G401 (cell line): ENCODE measurements around the gene GRPEL1. TPM values are rescaled to one million over a fixed set of nuclear protein-coding genes. Genes with fewer than 3 reads are reported as not detected.

Experiments used
- DNase-seq: peaks from one replicate; pipeline ENCODE4 v3.0.0-alpha.2; 2015; ENCODE audit warnings: low spot score
- in situ Hi-C: cut with HindIII; loops from 2 replicates; pipeline ENCODE4 v1.10.0; 2016; ENCODE audit warnings: low sequenced_read_pairs, mixed read lengths
- total RNA-seq: library from RNA; depleted of rRNA; stranded (reverse); fragments of >200 nt; shearing (Covaris generic); gene quantifications from 2 replicates; pipeline ENCODE4 v1.2.3, GENCODE V29; 2014

The GRPEL1 gene
- total RNA-seq, 1 experiment from 2014 or later = 32.2 TPM

- in situ Hi-C loops = no loop called here
- peak; percentile 39 for DNase-seq
Observed at GRCh38 chr4:7049739-7050138, 18.1 kb downstream of the GRPEL1 start.

DNA sequence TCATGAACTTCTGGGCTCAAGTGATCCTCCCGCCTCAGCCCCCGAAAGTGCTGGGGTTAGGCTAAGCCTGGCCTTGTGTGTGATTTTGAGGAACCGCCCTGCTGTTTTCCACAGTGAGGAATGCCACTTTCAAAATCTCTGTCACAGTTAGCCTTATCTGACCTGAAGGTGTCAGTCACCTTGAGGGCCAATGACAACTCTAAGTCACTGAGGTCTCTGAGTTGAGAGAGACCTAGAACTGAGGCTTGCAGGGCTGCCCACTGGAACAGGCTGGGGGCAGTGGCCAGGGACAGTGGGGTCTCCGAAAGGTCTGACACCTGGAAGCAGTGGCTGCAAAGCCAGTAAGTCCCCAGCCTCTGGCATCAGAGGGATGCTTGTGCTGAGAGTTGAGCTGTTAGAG is 18.6 kb downstream of the GRPEL1 start:
- in situ Hi-C loops = no loop called here
- DNase-seq = no peak

DNA sequence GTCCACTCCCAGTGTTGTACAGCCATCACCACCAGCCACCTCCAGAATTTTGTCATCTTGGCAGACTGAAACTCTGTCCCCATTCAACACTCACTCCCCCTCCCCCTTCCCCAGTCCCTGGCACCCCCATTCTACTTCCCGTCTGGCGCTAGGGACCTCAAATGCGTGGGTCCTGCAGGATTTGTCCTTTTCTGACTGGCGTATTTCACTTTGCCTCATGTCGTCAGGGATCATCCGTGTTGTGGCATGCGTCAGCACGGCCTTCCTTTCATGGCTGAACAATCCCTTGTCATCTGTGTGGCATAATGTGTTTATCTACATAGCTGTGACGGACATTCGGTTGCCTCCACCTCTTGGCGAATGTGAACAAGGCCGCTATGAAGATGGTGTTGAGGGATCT is 19.2 kb downstream of the GRPEL1 start:
- in situ Hi-C loops = no loop called here
- no peak for DNase-seq

DNA sequence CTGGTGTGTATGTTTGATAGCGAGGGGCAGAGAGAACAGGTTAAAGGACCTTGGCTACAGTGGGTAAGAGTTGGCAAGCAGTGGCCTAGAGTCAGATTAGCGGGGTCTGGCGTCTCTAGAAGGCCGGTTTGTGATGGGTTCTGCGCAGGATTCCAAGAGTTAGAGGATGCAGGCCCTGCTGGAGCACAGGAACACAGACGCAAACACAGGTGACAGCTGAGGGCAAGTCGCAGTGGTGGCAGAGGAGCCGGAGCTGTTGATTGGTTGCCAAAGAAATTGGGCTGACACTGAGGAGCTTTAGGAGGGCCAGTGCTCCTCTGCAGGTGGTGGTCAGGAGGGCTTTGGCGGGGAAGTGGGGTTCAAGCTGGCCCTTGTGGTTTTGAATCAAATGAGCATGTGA is 20.9 kb downstream of the GRPEL1 start:
- in situ Hi-C loops = no loop called here
- DNase-seq = no peak

- in situ Hi-C loops = no loop called here
- no peak for DNase-seq
Observed at GRCh38 chr4:7045961-7046921, 21.6 kb downstream of the GRPEL1 start.

DNA sequence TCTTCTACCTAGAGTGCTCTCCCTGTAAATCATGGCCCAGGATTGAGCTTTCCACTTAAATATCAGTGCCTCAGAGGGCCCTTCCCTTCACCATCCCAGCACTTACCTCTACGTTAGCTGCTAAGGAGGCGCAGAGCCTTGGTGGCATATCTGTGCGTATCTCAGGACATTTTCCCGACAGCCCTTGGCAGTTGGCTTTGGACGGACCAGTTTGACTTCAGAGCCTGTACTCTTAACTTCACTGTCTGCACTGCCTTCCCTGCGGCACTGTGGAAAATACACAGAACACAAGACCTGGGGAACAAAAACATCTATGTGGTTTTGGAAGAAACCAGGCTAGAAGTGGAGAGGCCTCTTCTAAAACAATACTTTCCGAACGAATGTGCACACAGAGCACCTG is 22.3 kb downstream of the GRPEL1 start:
- in situ Hi-C loops = no loop called here
- no peak for DNase-seq

GRCh38 chr4:7044137-7044930 is 23.5 kb downstream of the GRPEL1 start:
- in situ Hi-C loops = no loop called here
- DNase-seq = peak; percentile 44

DNA sequence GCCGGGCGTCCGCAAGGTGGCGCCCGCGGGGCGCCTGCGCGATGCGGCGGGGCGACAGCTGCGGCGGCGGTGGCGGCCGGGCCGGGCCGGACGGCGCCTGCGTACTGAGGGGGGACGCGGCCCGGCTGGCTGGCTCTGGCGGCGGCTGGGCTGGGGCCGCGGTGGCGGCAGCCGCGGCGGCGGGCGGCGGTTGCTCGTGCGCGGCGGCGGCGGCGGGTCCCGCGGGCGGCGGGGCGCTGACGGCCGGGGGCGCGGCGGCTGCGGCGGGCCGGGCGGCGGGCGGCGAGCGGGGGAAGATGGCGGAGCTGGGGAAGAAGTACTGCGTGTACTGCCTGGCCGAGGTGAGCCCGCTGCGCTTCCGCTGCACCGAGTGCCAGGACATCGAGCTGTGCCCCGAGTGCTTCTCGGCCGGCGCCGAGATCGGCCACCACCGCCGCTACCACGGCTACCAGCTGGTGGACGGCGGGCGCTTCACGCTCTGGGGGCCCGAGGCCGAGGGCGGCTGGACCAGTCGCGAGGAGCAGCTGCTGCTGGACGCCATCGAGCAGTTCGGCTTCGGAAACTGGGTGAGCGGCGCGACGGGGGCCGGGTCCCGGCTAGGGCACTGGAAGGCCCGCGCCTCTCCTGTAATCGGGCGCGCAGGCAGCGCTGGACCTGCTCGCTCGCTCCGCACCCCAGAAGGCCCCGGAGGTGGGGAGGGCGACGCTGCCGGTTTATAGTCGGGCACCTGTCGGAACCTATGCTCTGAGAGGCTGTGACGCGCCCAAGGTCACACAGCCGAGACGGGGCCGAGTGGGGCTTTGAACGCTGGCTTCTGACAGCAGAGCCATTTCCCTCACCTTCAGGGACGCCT is 24.4 kb downstream of the GRPEL1 start, which contains the start of gene TADA2B:
TSS of gene TADA2B (plus strand) at position 89 of the 853 bp plus-strand sequence. CDS start at position 297, 208 bp downstream.
- in situ Hi-C loops = no loop called here
- DNase-seq = peak; percentile 38

GRCh38 chr4:7042503-7043283 is 25.2 kb downstream of the GRPEL1 start:
- peak; percentile 97 for DNase-seq
- in situ Hi-C loops = no loop called here

- peak; percentile 72 for DNase-seq
- in situ Hi-C loops = no loop called here
Observed at GRCh38 chr4:7041801-7042502, 25.9 kb downstream of the GRPEL1 start.

- in situ Hi-C loops = no loop called here
- no peak for DNase-seq
Observed at GRCh38 chr4:7041246-7041645, 26.6 kb downstream of the GRPEL1 start.

DNA sequence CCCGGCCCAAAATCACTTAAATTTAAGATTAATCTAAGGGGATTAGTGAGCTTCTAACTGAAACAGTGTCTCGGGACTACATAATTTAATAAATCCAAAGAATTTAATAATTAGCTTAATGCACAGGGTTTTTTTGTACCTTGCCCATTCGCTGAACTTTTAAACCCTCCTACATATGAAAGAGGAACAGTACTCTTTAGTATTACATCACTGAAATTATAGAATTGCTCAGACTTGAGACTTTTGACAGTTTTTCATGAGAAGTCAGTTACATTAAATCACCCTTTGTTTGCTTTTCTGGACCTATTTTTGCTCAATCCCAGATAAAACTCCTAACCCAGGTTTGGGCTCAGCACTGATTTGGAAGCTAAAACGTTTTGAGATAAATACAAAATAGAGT is 27.1 kb downstream of the GRPEL1 start:
- no peak for DNase-seq
- in situ Hi-C loops = no loop called here

- no peak for DNase-seq
- in situ Hi-C loops = no loop called here
Observed at GRCh38 chr4:7037425-7037824, 30.4 kb downstream of the GRPEL1 start.

DNA sequence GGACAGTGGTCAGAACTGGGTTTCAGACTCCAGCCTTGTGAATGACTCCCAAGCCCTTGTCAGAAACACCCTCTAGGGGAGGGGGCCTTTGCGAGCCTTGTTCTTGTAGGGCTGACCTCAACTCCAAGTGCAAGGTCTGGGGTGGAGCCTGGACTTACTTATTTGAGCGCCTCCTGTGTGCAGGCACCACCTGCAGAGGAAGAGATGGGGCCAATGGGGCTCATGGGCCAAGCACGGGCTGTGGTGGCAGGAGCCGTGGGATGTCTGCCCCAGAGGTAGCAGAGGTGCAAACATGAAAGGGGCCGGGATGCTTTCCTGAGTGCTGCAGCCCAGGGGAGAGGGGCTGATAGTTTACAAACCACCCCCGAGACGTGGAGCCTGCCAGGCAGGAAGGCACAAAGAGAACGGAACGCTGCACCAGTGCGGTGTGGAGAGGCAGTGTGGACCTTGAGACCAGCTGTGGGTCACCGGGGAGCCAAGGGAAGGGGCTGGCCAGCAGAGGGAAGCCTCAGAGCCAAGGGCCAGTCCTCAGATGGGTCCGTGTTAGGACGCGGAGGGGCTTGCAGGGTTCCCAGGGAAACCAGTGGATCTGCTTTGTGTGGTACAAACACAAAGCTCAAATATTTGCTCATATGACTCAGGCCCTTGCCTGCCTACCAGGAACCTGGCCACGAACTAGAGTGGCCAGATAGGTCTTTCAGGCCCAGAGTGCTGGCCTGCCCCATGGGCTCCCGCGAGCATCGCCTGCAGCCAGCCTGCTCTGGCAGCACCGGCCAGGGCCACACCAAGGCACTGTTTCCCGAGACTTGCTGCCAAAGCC is 33.4 kb downstream of the GRPEL1 start:
- DNase-seq = no peak
- in situ Hi-C loops = no loop called here

- in situ Hi-C loops = no loop called here
- no peak for DNase-seq
Observed at GRCh38 chr4:7032596-7032995, 35.3 kb downstream of the GRPEL1 start.

DNA sequence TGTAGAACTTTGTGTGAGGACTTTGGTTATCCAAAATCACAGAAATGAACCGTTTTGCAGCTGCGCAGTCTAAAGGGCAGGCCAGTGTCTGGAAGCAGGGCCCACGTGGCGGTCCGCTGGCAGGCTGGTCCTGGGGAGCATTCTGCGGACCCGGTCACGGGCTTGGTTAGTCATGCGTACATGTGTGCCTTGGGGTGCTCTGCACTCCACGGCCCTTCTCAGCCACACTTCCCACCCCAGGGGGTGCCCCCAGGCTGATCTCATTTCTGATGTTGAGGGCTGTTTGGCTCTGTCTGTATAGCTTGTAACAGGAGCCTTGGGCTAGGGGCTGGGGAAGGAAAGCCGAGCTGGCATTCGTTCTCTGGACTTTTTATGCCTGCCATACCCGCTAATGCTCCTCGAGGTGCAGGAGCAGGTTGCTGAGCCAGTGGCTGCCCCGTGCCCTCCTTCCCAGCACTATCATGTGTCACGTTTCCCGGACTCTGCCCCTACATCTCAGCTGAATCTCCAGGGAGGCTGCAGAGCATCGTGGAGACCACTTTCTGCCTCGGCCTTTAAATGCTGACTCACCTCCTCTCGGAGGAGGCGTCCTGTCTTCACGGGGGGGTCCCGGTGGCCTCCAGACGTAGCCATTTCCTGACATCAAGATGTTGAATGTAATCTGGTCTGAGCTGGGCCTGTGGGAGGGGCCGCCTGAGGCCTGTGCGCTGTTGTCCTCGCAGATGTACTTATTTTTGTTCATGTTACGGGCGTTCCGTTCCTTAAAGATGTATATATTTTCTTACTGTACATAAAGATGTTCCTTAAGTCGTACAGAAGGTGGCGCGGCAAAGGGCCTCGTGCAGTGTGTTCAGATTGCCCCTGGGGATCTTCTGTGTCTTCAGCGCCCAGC is 36.1 kb downstream of the GRPEL1 start:
- in situ Hi-C loops = no loop called here

More for the DNA sequence above, 36.1 kb downstream of the GRPEL1 start:
- no peak for DNase-seq
